ENCODE measurements around the gene KIAA0232.
"Not testable (repeated sequence)": the region's sequence is repeated elsewhere in the genome, so short reads cannot be mapped to it uniquely, and the experiment has no call there.

The KIAA0232 gene

DNA sequence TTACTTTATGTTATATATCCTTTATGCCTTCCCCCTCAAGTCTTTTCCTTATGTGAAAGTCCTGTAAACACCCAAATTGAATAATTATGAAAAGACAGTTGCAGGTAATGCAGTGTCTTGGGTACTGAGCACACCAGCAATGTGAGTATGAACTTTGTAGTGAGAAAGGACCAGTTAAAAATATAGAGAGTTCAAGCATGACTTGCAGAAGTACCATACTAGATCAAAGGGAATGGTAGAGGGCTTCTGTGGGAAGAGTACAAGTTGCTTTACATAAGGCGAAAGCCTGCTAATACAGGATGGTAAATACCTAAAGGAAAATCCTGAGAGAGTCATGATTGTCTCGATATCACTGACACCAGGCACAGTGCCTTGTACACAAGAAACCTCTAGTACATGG is 25.7 kb downstream of the KIAA0232 start:
- DNase-seq: no peak

DNA sequence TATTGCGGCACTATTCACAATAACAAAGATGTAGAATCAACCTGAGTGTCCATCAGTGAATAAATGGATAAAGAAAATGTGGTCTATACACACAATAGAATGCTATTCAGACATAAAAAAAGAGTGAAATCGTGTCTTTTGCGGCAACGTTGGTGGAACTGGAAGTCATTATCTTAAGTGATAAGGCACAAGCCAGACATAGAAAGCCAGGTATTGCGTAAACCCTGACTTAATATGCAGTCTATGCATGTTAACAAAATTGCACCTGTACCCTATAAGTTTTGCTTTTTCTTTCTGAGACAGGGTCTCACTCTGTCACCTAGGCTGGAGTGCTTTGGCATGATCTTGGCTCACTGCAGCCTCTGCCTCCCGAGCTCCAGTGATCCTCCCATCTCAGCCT is 28.6 kb downstream of the KIAA0232 start:
- DNase-seq: no peak

DNA sequence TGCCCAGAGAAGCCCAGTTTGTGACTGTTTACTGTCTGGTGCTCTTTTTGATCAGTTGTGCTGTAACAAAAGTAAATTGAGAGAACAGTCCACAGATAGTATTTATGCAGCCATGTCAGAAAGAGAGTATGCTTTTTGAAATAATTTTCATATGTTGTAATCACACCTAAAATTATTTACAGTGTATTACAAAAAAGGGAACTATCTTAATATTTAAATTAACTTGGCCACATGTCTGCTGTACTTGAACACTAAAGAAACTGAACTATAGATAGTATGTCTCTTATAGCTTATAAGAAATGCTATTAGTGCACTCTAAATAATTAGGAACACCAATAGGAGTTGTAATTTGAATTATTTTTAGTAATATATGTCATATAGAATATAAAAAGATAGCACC is 30.2 kb downstream of the KIAA0232 start:
- DNase-seq: no peak

DNA sequence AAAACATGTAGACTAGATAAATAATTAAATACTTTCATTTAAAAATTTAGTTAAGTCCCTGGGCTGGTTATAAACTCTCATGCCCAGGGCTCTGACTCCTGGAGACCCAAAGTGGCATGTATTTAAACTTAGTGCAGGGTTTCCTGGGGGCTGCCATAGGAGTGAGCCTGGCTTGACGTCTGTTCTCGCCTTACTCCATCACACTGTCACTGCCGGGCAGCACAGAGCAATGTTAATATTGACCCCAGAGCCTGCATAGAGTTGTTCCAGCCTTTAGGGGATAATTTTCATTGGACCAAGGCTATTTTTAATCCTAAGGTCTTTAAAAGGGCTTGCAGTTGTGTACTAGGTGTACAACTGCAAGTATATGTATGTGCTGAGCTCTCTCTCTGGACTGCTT is 31.2 kb downstream of the KIAA0232 start:
- no peak for DNase-seq

DNA sequence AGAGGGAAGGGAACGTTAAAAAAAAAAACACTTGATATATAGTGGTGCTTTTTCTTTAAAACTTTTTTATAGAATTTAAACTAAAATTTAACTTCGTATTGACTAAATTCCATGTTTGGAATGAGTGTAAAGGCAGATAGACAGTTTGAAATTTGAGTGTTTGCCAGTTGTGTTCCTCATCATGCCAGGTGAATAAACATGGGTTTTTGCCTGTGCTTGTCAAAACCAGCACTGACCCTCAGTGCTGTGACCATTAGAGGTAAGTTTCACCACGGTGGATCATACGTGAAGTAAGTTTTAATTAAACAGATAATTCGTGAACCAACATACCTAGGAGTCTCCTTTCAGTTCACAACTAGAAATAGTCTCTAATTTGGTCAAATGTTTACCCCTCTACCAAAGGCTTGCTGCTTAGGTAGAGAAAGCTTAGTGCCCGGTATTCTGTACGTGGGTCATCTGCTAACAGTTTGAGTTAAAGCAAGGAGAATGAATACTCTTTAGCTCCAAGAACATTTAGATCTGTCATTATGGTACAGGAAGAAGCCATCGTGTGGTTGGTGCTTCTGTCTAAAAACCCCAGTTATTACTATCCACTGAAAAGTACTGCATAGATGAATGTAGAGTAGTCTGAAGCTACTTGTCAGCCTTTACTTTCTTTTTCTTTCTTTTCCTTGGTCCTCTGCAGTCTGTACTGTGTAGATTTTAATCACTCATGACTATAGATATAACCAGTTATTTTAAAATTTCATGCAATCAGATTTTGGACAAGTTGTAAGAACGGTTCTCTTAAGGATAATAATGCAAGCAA is 32.7 kb downstream of the KIAA0232 start:
- no peak for DNase-seq

DNA sequence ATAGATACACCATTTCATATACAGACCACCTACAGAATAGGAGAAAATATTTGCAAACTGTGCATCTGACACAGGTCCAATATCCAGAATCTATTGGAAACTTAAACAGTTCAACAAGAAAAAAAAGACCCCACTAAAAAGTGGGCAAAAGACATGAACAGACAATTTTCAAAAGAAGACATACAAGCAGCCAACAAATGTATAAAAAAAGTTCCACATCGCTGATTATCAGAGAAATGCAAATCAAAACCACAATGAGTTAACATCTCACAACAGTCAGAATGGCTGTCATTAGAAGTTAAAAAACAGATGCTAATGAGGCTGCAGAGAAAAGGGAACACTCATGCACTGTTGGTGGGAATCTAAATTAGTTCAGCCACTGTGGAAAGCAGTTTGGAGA is 36.8 kb downstream of the KIAA0232 start:
- no peak for DNase-seq

DNA sequence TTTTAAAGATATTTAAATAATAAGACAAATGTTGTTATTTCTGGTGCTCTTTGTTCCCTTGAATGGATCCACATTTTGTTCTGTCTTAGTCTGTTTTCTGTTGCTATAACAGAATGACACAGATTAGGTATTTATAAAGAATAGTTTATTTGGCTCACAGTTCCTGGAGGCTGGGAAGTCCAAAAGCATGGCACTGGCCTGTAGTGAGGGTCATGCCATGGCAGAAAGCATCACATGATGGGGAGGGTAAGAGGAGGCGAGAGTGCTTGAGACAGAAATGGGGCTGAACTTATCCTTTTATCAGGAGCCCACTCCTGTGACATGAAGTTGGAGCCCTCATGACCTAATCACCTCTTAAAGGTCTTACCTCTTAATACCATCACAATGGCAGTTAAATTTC is 38.2 kb downstream of the KIAA0232 start:
- no peak for DNase-seq

DNA sequence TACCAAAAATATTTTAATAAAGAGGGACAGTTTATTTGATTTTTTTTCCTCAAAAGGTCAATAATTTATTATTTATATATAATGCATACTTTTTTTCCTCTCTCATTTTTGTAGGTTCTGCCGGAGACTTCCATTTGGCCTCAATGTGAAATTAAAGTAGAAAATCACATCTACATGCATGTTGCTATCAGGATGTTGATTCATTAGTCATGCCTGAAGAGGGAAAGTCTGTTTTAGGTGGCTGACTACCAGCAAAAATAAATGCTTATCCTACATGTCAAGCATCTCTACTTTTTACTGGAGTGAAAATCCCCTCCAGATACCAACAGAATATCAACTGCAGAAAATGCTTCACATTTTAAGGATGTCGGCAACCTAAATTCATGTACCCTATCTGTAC is 41.5 kb downstream of the KIAA0232 start:
- DNase-seq: no peak

DNA sequence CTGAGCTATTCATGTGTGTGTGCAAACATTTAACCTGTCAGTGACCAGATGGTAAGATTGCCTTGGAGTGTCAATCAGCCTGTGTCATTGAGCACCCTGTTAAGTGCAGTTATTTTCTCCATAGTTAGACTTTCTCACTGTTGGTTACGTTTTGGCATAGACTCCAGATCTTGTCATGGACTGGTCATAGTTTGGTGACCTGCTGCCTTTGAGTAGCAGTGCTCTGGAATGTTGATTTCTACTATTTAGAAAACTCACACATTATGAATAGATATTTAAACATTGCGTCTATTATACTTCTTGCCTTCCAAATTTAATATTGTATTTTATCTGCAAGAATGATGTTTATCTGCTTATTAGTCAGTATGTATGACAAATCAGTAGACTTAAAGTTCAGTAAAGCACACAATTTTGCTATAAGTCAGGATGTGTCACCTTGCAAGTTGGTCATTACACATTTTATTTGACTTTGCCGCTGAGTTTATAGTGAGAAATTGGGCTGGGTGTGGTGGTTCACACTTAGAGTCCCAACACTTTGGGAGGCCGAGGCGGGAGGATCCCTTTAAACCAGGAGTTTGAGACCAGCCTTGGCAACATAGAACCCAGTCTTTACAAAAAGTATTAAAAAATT is 42.4 kb downstream of the KIAA0232 start:
- DNase-seq: no peak

DNA sequence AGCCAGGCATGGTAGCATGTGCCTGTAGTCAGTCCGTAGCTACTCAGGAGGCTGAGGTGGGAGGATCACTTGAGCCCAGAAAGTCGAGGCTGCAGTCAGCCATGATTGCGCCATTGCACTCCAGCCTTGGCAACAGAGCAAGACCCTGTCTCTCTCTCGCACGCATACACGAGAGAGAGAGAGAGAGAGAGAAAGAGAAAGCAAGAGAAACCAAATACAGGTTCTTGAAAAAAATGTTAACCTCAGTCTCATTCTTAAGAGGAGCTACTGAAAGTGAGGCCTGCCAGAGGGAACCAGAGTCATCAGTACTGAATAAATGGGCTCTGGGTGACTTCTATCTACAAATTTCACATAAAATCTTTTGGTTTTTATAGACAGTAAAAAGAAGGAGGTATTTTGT is 42.9 kb downstream of the KIAA0232 start:
- DNase-seq: no peak

DNA sequence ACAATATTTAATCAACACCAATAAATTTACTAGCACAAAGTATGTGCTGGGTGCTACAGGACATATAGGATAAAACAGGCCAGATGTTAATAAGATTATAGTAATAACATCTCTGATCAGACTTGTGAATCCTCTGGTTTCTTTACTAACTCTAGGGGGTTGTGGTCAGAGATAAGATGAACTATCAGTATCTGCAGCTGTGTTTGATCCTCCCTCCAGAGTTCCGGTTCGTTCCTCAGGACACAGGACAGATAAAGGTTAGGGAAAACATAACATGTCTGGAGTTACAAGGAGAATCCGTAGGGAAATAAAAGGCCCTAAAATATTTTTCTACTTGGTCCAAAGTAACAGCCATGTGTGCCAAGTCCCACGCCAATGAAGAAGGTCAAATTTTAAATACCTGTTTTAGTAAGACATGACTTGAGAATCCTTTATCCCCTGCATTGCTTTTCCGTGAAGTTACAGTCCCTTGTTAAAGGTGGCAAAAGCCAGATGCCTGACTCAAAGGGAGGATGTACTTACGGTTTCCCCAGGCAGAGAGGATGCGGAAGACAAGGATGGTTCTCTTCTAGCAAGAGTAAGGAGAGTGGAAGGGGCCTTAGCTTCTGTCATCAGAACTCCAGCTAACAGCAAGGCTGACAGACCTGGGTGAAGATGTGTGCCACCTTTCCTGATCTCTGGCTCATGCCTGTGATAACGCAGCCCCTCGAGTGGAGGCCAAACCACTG is 44.4 kb downstream of the KIAA0232 start:
- no peak for DNase-seq

DNA sequence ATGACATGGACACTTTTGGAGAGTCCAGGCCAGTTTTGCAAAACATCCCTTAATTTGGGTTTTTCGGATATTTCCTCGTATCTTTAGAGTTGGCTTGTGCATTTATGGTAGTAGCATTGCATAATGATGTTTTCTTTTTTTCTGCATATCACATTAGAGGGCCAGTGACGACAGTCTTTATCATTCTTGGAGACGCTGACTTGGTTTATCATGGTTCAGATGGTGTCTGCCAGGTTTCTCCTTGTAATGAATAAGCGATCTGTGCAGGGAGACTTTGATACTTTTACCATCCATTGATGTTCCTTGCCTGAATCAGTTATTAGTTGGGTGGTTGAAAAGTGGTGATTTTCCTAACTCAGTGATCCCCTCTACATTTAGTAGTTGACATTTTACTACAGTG is 46.6 kb downstream of the KIAA0232 start:
- no peak for DNase-seq

DNA sequence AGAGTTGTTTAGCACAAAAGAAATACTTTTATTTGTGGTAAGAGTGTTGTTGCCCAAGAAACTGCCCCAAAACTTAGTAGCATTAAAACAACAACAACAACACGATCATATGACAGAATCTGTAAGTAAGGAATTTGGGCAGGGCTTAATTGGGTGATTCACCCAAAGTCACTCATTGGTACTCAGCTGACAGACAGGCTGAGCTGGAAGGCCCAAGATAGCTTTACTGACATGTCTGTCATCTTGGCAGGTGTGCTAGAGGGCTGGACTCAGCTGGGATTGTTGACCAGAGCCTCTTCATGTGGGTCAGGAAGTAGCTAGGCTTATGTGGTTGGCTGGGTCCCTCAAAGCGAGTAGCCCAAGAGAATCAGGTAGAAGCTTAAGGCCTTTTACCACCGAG is 52.3 kb downstream of the KIAA0232 start:
- no peak for DNase-seq

DNA sequence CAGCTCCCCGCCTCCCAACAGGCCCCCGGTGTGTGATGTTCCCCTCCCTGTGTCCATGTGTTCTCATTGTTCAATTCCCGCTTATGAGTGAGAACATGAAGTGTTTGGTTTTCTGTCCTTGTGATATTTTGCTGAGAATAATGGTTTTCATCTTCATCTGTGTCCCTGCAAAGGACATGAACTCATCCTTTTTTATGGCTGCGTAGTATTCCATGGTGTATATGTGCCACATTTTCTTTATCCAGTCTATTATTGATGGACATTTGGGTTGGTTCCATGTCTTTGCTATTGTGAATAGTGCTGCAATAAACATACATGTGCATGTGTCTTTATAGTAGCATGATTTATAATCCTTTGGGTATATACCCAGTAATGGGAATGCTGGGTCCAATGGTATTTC is 53.1 kb downstream of the KIAA0232 start:
- DNase-seq: not testable (repeated sequence)

DNA sequence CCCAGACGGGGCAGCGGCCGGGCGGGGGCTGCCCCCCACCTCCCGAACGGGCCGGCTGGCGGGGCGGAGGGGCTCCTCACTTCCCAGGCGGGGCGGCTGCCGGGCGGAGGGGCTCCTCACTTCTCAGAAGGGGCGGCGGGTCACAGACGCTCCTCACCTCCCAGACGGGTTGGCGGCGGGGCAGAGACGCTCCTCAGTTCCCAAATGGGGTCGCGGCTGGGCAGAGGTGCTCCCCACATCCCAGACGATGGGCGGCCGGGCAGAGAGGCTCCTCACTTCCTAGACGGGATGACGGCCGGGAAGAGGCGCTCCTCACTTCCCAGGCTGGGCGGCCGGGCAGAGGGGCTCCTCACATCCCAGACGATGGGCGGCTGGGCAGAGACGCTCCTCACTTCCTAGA is 54.6 kb downstream of the KIAA0232 start:
- DNase-seq: not testable (repeated sequence)

DNA sequence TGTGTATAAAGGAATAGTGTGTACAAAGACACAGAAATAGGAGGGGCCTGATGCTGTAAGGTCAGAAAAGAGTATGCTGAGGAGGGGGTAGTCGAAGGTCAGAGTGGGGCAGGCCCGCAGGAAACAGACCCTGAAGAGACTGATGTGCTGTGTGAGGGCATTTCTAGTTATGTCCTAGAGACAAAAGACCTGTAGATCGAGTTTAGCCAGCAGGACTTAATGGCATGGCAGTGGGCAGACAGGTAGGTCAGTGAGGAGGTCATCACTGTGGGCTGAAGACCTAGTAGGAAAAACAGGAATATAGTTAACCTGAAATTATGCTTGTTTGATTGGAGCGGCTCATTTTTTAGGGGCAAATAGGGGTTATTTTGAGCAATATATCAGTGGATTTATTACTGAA is 57.1 kb downstream of the KIAA0232 start:
- DNase-seq: no peak

DNA sequence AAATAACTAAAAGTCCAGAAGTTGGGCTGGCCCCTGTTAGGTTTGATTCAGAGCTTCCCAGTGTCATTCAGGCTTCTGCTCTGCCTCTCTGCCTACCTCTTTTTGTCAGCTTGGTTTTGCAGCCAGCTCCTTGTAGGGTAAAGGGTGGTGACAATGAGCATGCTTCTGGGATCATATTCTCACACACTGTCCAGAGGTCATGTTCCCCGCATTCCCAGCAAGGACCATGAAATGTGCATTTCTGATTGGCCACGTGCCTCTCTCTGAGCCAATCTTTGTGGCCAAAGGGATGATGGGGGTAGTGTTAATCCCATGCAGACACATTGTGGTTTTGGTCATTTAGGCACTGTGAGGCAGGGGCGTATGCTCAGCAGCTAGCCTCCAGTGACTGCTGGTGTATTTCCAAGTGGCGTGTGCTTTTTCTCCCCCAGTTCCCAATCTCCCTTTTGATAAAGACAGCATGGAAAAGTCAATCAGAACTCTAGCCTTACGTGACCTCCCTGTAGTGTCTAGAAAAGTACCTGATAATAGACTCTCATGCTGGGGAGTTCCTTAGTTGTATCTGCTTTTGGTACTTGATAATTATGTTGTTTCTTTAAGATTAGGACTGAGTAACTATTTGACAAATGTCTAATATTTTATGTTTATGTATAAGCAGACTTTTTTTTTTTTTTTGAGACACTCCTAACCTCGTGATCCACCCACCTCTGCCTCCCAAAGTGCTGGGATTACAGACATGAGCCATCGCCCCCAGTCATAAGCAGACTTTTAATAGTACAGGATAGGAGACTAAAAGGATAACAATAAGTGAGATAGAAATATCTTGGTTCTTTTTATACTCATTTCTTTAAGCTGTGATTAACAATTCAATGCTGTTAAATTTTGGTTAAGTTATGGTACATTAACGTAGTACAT is 57.8 kb downstream of the KIAA0232 start:
- no peak for DNase-seq

DNA sequence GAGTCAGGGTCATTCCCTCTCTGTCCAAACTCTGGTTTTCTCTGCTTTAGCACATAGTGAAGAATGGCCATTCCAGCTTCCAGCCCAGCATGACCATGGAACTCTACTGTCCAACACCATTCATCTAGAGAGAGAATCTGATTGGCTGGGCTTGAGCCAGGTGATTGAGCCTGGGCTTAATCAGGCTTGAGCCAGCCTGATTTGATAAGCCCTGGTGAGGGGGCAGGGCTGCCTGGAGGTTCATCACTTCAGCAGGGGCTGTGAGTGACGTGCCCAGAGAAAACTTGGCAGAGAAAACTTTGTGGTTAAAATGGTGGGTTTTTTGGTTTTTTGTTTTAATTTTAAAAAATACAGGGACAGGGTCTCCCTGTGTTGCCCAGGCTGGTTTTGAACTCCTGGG is 62.5 kb downstream of the KIAA0232 start:
- DNase-seq: no peak

DNA sequence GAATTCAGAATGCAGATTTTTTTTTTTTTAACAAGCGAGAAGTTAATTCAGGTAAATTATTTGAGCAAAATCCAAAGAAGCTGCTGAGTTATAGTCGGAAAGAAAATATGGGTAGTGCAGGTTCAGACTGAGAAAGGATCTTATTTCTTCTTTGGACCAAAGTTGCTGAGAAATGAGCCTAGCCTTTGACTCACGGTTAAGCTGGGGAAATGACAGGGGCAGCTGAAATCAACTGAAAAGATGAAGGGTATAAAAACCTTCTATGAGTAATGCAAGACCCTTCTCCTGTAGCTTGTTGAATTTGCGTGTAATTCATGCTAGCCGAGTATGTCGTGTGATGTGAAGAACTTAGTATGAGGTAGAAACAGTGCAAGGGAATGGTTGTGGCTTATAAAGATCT is 63.0 kb downstream of the KIAA0232 start:
- DNase-seq: no peak

DNA sequence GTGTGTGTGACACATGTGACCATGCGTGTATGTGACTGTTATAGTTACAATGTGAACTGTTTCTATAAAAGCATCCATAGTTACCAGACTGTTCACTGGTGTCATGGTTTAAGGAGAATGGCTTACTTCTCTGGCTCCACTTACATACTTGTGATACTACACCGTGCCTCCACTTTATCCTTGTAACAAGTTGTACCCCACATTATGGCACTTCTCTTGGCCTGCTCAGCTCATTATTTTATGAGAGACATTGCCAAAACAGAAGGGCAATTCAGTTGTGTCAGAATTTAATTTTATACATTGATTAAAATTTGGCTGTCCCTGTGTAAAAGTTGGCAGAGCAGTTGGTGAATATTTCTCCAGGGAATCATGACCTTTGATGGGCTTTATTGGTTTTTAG is 64.7 kb downstream of the KIAA0232 start:
- DNase-seq: no peak

DNA sequence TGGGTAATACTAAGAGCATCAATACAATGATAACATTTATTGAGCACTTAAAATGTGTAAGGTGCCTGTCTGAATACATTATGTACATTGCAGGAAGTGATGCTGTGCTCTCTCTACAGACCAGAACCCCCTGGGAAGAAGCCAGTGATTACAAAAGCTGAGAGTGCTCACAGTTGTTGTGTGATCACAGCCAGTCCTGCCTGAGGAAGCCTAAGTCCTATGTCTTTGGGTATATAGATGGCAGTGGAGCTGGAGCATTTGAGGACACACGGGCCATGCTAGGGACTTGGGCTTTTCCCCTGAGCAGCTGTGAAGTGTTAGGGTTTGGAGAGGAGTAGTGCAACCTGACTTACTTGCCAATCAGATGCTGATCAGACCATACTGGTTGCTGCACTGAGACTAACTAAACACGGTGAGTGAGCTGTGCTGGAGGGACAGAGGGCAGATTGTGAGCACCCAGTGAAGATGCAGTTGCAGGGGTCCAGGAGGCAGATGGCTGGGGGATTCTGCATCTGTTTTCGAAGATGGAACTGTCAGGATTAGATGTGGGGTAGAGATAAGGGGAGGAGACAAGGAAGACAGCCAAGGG is 66.3 kb downstream of the KIAA0232 start:
- DNase-seq: no peak

DNA sequence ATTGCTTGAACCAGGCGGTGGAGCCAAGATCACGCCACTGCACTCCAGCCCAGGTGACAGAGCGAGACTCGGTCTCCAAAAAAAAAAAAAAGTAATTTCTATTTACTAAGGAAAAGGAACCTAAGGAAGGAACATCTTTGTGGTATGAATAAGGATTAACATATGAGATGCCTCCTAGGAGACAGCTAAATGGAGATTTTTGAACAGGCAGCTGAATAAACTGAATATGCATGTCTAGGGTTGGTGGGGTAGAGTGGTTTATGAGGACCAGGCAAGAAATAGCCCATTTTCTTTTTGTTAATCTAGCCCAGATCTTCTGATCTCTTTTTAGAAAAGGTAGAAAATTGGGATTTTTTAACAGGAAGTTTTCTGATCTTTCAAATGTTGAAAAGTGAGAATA is 67.2 kb downstream of the KIAA0232 start:
- DNase-seq: no peak

DNA sequence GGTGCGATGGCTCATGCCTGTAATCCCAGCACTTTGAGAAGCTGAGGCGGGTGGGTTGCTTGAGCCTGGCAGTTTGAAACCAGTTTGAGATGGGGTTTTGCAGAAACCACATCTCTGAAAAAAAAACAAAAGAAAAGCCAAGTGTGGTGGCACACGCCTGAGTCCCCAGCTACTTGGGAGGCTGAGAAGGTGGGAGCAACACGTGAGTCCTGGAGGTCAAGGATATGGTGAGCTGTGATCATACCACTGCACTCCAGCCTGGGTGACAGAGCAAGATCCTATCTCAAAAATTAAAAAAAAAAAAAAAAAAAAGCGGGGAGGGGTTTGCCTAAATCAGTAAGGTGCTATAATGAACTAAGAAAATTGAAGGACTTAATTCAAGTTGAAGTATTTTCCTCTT is 68.9 kb downstream of the KIAA0232 start:
- DNase-seq: no peak
